Keratinocyte (primary cell): Measurements from ENCODE around the gene NDRG3. TPM values are rescaled to one million over a fixed set of nuclear protein-coding genes. Genes with fewer than 3 reads are reported as not detected.
A peak's percentile ranks its signal among the peaks of the same experiment; 100 is the strongest.

Experiments used
- DNase-seq: peaks from one replicate; pipeline ENCODE4 v3.0.0-alpha.2; 2011; ENCODE audit warnings: low read depth, missing footprints, low spot score
- FAIRE-seq: peaks from 2 replicates; lab custom pipeline; 2011; peaks lifted over from hg19 to GRCh38; lab: Jason Lieb, UNC
- H2AFZ ChIP-seq: 2 replicates; pipeline ENCODE4 v1.6.0; 2012; ENCODE audit warnings: low read length, control low read depth, inconsistent platforms; ENCODE audit not compliant: control insufficient read depth
- H3K27ac ChIP-seq: 2 replicates; pipeline ENCODE4 v1.5.1; 2011; ENCODE audit warnings: low read length; ENCODE audit not compliant: control insufficient read depth, insufficient read depth
- H3K27me3 ChIP-seq: 3 replicates; pipeline ENCODE4 v1.6.0; 2011; ENCODE audit warnings: low read length; ENCODE audit not compliant: control insufficient read depth, insufficient read depth; ENCODE audit errors: extremely low read depth
- H3K36me3 ChIP-seq, 2 experiments: 2 replicates in 1 of 2; 3 replicates in 1 of 2; pipeline ENCODE4 v1.5.1; 2011; ENCODE audit warnings: low read length in 2 of 2, mild to moderate bottlenecking in 1 of 2; ENCODE audit not compliant: control insufficient read depth in 2 of 2, insufficient read depth in 2 of 2; ENCODE audit errors: extremely low read depth in 1 of 2
- H3K4me1 ChIP-seq: 3 replicates; pipeline ENCODE4 v1.5.1; 2011; ENCODE audit warnings: low read length; ENCODE audit not compliant: control insufficient read depth, insufficient read depth; ENCODE audit errors: extremely low read depth
- H3K4me2 ChIP-seq: 3 replicates; pipeline ENCODE4 v1.6.0; 2011; ENCODE audit warnings: low read depth, low read length; ENCODE audit not compliant: control insufficient read depth, insufficient read depth; ENCODE audit errors: extremely low read depth
- H3K4me3 ChIP-seq, 3 experiments: fragments of 200-600 bp in 1 of 3; sonication (generic) in 1 of 3; 2 replicates in 2 of 3; 3 replicates in 1 of 3; pipeline ENCODE4 v1.5.1; 2011 to 2016; ENCODE audit warnings: low read length in 3 of 3, mild to moderate bottlenecking in 3 of 3, control low read depth in 2 of 3, inconsistent platforms in 1 of 3, low read depth in 1 of 3, mixed read lengths in 1 of 3, mixed run types in 1 of 3, moderate library complexity in 1 of 3; ENCODE audit not compliant: control insufficient read depth in 2 of 3, insufficient read depth in 2 of 3; ENCODE audit errors: extremely low read depth in 1 of 3
- H3K79me2 ChIP-seq: 2 replicates; pipeline ENCODE4 v1.6.0; 2012; ENCODE audit warnings: low read length; ENCODE audit not compliant: control insufficient read depth, insufficient read depth
- H3K9ac ChIP-seq: 3 replicates; pipeline ENCODE4 v1.6.0; 2011; ENCODE audit warnings: low read length; ENCODE audit not compliant: control insufficient read depth, insufficient read depth; ENCODE audit errors: extremely low read depth
- H3K9me1 ChIP-seq: 3 replicates; pipeline ENCODE4 v1.6.0; 2011; ENCODE audit warnings: low read length; ENCODE audit not compliant: control insufficient read depth, insufficient read depth; ENCODE audit errors: extremely low read depth
- H3K9me3 ChIP-seq: 2 replicates; pipeline ENCODE4 v1.5.1; 2012; ENCODE audit warnings: low read depth, low read length; ENCODE audit not compliant: control insufficient read depth
- H4K20me1 ChIP-seq: 3 replicates; pipeline ENCODE4 v1.6.0; 2011; ENCODE audit warnings: low read length; ENCODE audit not compliant: control insufficient read depth, insufficient read depth; ENCODE audit errors: extremely low read depth
- CTCF ChIP-seq, 3 experiments: IDR thresholded peaks in 1 of 3; conservative IDR thresholded peaks in 1 of 3; optimal IDR thresholded peaks in 1 of 3; 2 replicates in 2 of 3; 3 replicates in 1 of 3; pipeline versions ENCODE3 to v1.5.1; 2011; ENCODE audit warnings: low read length in 3 of 3, mild to moderate bottlenecking in 3 of 3, moderate library complexity in 2 of 3, control low read depth in 1 of 3, inconsistent platforms in 1 of 3; ENCODE audit not compliant: insufficient read depth in 2 of 3; ENCODE audit errors: extremely low read depth in 1 of 3
- EZH2 ChIP-seq: IDR thresholded peaks from one replicate; pipeline ENCODE4 v1.6.1; 2012; ENCODE audit warnings: inconsistent platforms, mild to moderate bottlenecking, low read length, moderate library complexity
- dilution Hi-C: fragments of 300-500 bp; cut with MboI; formaldehyde crosslinking; loops from one replicate; pipeline ENCODE4 v1.7.0; 2020; ENCODE audit warnings: low sequenced_read_pairs; ENCODE audit not compliant: extremely low pct_ligation_motif_present
- polyA plus RNA-seq, 5 experiments: library from polyadenylated mRNA; depleted of rRNA in 3 of 5; stranded (reverse) in 3 of 5; stranded (forward) in 1 of 5; unstranded in 1 of 5; fragments of >200 nt; gene quantifications; 1 replicate in 1 of 5; 2 replicates in 3 of 5; 3 replicates in 1 of 5; pipeline versions ENCODE4 v1.2.1 to v1.2.3, GENCODE V29; 2011 to 2012; ENCODE audit warnings: missing spikeins in 2 of 5, low read depth in 1 of 5, low replicate concordance in 1 of 5

NDRG3 gene
- polyA plus RNA-seq, 1 donor (not counting 4 experiments of a cell fraction or from before 2014, with no cell fraction given), result 44.1 TPM

- H3K4me3 ChIP-seq, result peak overlapping the region; percentile 80 to 94 (median 83)
- H3K36me3 ChIP-seq, result no peaks in the 10 kb centered on the region
- H3K79me2 ChIP-seq, result peaks cover 6% of the 10 kb centered on the region
- H3K9me3 ChIP-seq, result no peaks in the 10 kb centered on the region
- dilution Hi-C loops, result no loop called here
- FAIRE-seq (no peak), DNase-seq (no peak)
- peak overlapping the region; percentile 98 for H3K4me2 ChIP-seq
- H3K4me1 ChIP-seq, result peaks cover 16% of the 10 kb centered on the region
- H2AFZ ChIP-seq, result peak overlapping the region; percentile 84
- no peaks in the 10 kb centered on the region for H4K20me1 ChIP-seq
- H3K27ac ChIP-seq, result peak overlapping the region; percentile 26
- H3K9ac ChIP-seq, result peak overlapping the region; percentile 69
- no peaks in the 10 kb centered on the region for H3K9me1 ChIP-seq
- no peaks in the 10 kb centered on the region for H3K27me3 ChIP-seq
- TF ChIP-seq CTCF (optimal IDR thresholded peaks at IDR 0.05 in 1 of 3, IDR thresholded peaks at IDR 0.05 in 1 of 3, conservative IDR thresholded peaks at IDR 0.05 in 1 of 3; ENCODE audit: extremely low read depth in 1 of 3, insufficient read depth in 2 of 3, low read length in 3 of 3) (no peak), EZH2 (no peak)
Measured at GRCh38 chr20:36745234-36745926, 510 bp downstream of the NDRG3 start.

GRCh38 chr20:36744764-36745191 is 1.1 kb downstream of the NDRG3 start:
- Histone ChIP-seq H3K79me2 (peaks cover 6% of the 10 kb centered on the region), H3K9me3 (no peaks in the 10 kb centered on the region), H3K4me3 (peak overlapping the region; percentile 80 to 94 (median 83)), H3K9me1 (no peaks in the 10 kb centered on the region), H4K20me1 (no peaks in the 10 kb centered on the region), H3K4me2 (peak overlapping the region; percentile 98), H3K36me3 (no peaks in the 10 kb centered on the region), H3K4me1 (peaks cover 16% of the 10 kb centered on the region), H3K9ac (peak overlapping the region; percentile 69), H3K27me3 (no peaks in the 10 kb centered on the region), H2AFZ (peak overlapping the region; percentile 84), H3K27ac (no peak overlapping the region)
- no peak for FAIRE-seq
- no peak for DNase-seq
- dilution Hi-C loops, result no loop called here
- TF ChIP-seq EZH2 (no peak), CTCF (optimal IDR thresholded peaks at IDR 0.05 in 1 of 3, IDR thresholded peaks at IDR 0.05 in 1 of 3, conservative IDR thresholded peaks at IDR 0.05 in 1 of 3; ENCODE audit: extremely low read depth in 1 of 3, insufficient read depth in 2 of 3, low read length in 3 of 3) (no peak)
